ENCODE results near the gene TMOD1. TPM values are rescaled to one million over a fixed set of nuclear protein-coding genes. Genes with fewer than 3 reads are reported as not detected.

The TMOD1 gene
- total and polyA plus RNA-seq, 2 of the 13 experiments (the other 11 are each of a cell fraction or from before 2014, with no cell fraction given) = 0.04 to 0.07 TPM

- Histone ChIP-seq H3K27me3 (ENCODE audit: control insufficient read depth in 1 of 2, insufficient read depth in 2 of 2, low read length in 2 of 2) (peaks cover 0 to 8% of the 10 kb centered on the region in 2 experiments; a peak in 1 of 5 replicates), H3K4me3 (replicated peaks in 1 of 3; ENCODE audit: insufficient read depth in 1 of 3, low read depth in 2 of 3, low read length in 3 of 3) (no peak overlapping the region), H3K9ac (ENCODE audit: insufficient read depth, low read depth, low read length) (no peak overlapping the region), H3K9me3 (ENCODE audit: low read length) (no peaks in the 10 kb centered on the region), H3K27ac (ENCODE audit: extremely low read length, insufficient read depth, low read length) (no peak overlapping the region), H2AFZ (ENCODE audit: low read length) (no peak overlapping the region), H4K20me1 (ENCODE audit: insufficient read depth, low read length) (no peaks in the 10 kb centered on the region; the same call in 1 of the 2 replicates), H3K4me1 (ENCODE audit: insufficient read depth, low read length) (peaks cover 21% of the 10 kb centered on the region), H3K4me2 (ENCODE audit: low read depth, low read length) (no peak overlapping the region), H3K79me2 (ENCODE audit: insufficient read depth, low read length) (peaks cover 39% of the 10 kb centered on the region), H3K36me3 (replicated peaks in 1 of 2; ENCODE audit: control insufficient read depth in 1 of 2, insufficient read depth in 2 of 2, low read length in 2 of 2) (peaks cover 0 to 28% of the 10 kb centered on the region in 2 experiments; a peak in 3 of 5 replicates)
- CTCF ChIA-PET (ENCODE audit: low intra/inter-chr PET ratio, low total read pairs) = no interaction called here
- TF ChIP-seq, protein P1, sequence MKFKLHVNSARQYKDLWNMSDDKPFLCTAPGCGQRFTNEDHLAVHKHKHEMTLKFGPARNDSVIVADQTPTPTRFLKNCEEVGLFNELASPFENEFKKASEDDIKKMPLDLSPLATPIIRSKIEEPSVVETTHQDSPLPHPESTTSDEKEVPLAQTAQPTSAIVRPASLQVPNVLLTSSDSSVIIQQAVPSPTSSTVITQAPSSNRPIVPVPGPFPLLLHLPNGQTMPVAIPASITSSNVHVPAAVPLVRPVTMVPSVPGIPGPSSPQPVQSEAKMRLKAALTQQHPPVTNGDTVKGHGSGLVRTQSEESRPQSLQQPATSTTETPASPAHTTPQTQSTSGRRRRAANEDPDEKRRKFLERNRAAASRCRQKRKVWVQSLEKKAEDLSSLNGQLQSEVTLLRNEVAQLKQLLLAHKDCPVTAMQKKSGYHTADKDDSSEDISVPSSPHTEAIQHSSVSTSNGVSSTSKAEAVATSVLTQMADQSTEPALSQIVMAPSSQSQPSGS (CRISPR knock-in tag; IDR thresholded peaks at IDR 0.05) = no peak
- TF ChIP-seq ZNF558 (CRISPR knock-in tag; IDR thresholded peaks at IDR 0.05; ENCODE audit: borderline replicate concordance) (no peak), KLF15 (CRISPR knock-in tag; IDR thresholded peaks at IDR 0.05; ENCODE audit: borderline replicate concordance) (no peak)
- TF ChIP-seq, protein P2, sequence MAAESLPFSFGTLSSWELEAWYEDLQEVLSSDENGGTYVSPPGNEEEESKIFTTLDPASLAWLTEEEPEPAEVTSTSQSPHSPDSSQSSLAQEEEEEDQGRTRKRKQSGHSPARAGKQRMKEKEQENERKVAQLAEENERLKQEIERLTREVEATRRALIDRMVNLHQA (CRISPR knock-in tag; IDR thresholded peaks at IDR 0.05) = no peak
- POLR2A ChIA-PET = no interaction called here
- intact Hi-C loops (cut with micrococcal nuclease; ENCODE audit: unreplicated experiment) (no loop called here), in situ Hi-C loops (cut with HindIII; ENCODE audit: extremely low pct_ligation_motif_present, low pct_unique_long_range_greater_than_20kb) (no loop called here)
- no TSS peak for BruUV-seq (replicated peaks)
- ATAC-seq = no peak
- 96% methylated on average over 3 of the region's 3 CpGs for WGBS (ENCODE audit: low lambda C conversion rate)
- FAIRE-seq = no peak
- DNase-seq (ENCODE audit: low spot score) = no peak
Observed at GRCh38 chr9:97628668-97629067, 127.2 kb downstream of the TMOD1 start.

DNA sequence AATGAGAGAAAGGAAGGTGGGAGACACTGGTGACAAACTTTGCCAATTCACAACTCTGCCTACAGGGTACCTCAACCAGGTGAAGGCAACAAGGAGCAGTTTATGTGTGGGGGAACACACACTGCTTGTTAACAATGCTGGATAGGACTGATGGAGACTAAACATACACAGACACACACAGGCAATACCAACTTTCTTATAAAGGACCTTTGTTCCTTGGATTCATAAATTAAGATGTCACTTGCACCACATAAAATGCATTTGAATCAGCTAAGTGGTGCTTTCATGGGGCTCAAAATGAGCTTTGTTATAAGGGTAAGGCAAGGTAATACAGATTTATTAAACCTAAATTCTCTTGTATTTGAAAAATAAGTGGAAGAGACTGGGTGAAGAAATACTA lies 127.7 kb downstream of the TMOD1 start:
- Histone ChIP-seq H3K9me3 (ENCODE audit: low read length) (no peaks in the 10 kb centered on the region), H3K79me2 (ENCODE audit: insufficient read depth, low read length) (peaks cover 41% of the 10 kb centered on the region), H3K4me3 (replicated peaks in 1 of 3; ENCODE audit: insufficient read depth in 1 of 3, low read depth in 2 of 3, low read length in 3 of 3) (no peak overlapping the region), H3K9ac (ENCODE audit: insufficient read depth, low read depth, low read length) (no peak overlapping the region), H3K4me1 (ENCODE audit: insufficient read depth, low read length) (peaks cover 21% of the 10 kb centered on the region), H3K27ac (ENCODE audit: extremely low read length, insufficient read depth, low read length) (no peak overlapping the region), H2AFZ (ENCODE audit: low read length) (no peak overlapping the region), H3K4me2 (ENCODE audit: low read depth, low read length) (no peak overlapping the region), H4K20me1 (ENCODE audit: insufficient read depth, low read length) (no peaks in the 10 kb centered on the region; the same call in 1 of the 2 replicates), H3K27me3 (ENCODE audit: control insufficient read depth in 1 of 2, insufficient read depth in 2 of 2, low read length in 2 of 2) (peaks cover 0 to 8% of the 10 kb centered on the region in 2 experiments; a peak in 1 of 5 replicates), H3K36me3 (replicated peaks in 1 of 2; ENCODE audit: control insufficient read depth in 1 of 2, insufficient read depth in 2 of 2, low read length in 2 of 2) (peaks cover 0 to 24% of the 10 kb centered on the region in 2 experiments; a peak in 3 of 5 replicates)
- ATAC-seq (no peak), DNase-seq (ENCODE audit: low spot score) (no peak), FAIRE-seq (no peak)
- CTCF ChIA-PET (ENCODE audit: low intra/inter-chr PET ratio, low total read pairs) = no interaction called here
- POLR2A ChIA-PET = no interaction called here
- intact Hi-C loops (cut with micrococcal nuclease; ENCODE audit: unreplicated experiment) (no loop called here), in situ Hi-C loops (cut with HindIII; ENCODE audit: extremely low pct_ligation_motif_present, low pct_unique_long_range_greater_than_20kb) (no loop called here)
- TF ChIP-seq RAD21 (CRISPR knock-in tag; IDR thresholded peaks at IDR 0.05) (no peak), MEF2D (CRISPR knock-in tag; IDR thresholded peaks at IDR 0.05) (no peak)
- no TSS peak for BruUV-seq (replicated peaks)
